Sigmoid colon (tissue), 4 donors: Measurements from ENCODE around the gene DAPK1.

Source experiments
- CTCF ChIP-seq, 4 experiments: fragments of 450-650 bp in 3 of 4; fragments of 200-600 bp in 1 of 4; IDR thresholded peaks; one replicate each; pipeline ENCODE4 v1.5.1; 2016 to 2019; ENCODE audit warnings: antibody characterized with exemption in 4 of 4, mild to moderate bottlenecking in 3 of 4, moderate library complexity in 2 of 4
- EP300 ChIP-seq, 4 donors: sonication (generic); formaldehyde crosslinking; IDR thresholded peaks; one replicate each; pipeline ENCODE4 v1.6.1; 2017; ENCODE audit warnings: antibody characterized with exemption in 4 of 4
- POLR2A ChIP-seq, 2 donors: fragments of 450-650 bp; IDR thresholded peaks; one replicate each; pipeline ENCODE4 v1.6.1; 2016; ENCODE audit warnings: antibody characterized with exemption in 2 of 2, mild to moderate bottlenecking in 2 of 2, moderate library complexity in 2 of 2
- POLR2AphosphoS5 ChIP-seq, 4 donors: sonication (generic); formaldehyde crosslinking; IDR thresholded peaks; one replicate each; pipeline ENCODE4 v1.6.1; 2017; ENCODE audit warnings: antibody characterized with exemption in 4 of 4

GRCh38 chr9:87717456-87717855 lies 219.8 kb downstream of the DAPK1 start:
- TF ChIP-seq POLR2A (IDR thresholded peaks at IDR 0.05) (no peak), CTCF (IDR thresholded peaks at IDR 0.05) (no peak), EP300 (IDR thresholded peaks at IDR 0.05) (no peak), POLR2AphosphoS5 (IDR thresholded peaks at IDR 0.05) (no peak)
